ENCODE measurements around the gene ALDH2.

ALDH2 gene

GRCh38 chr12:111788178-111788654 lies 21.5 kb downstream of the ALDH2 start:
- in situ Hi-C loops (cut with HindIII; ENCODE audit: low pct_ligation_motif_present, low sequenced_read_pairs), result no loop called here
- TF ChIP-seq CTCF (IDR thresholded peaks at IDR 0.05; ENCODE audit: low read depth, low read length, missing control alignments), result peak; percentile 47
- Histone ChIP-seq H3K36me3 (replicated peaks) (no peaks in the 10 kb centered on the region), H3K27ac (no peak overlapping the region), H3K27me3 (replicated peaks) (no peaks in the 10 kb centered on the region), H3K4me3 (ENCODE audit: low read depth, low read length) (no peak overlapping the region)
- DNase-seq, result no peak

DNA sequence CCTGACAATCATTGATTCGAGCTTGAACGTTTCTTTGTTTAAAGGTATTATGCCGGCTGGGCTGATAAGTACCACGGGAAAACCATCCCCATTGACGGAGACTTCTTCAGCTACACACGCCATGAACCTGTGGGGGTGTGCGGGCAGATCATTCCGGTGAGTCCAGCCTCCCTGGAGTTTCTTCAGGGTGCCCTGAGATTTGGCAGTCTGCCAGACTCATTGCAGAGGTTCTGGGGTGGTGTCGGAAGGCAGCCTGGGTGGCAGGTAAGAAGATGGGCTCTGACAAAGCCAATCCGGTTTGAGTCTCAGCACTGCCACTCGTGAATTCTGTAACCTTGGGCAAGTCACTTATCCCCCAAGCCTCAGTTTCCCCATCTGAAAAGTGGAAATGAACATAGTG lies 23.0 kb downstream of the ALDH2 start:
- Histone ChIP-seq H3K4me3 (ENCODE audit: low read depth, low read length) (no peak overlapping the region), H3K36me3 (replicated peaks) (no peaks in the 10 kb centered on the region), H3K27me3 (replicated peaks) (no peaks in the 10 kb centered on the region), H3K27ac (no peak overlapping the region)
- TF ChIP-seq CTCF (IDR thresholded peaks at IDR 0.05; ENCODE audit: low read depth, low read length, missing control alignments), result no peak
- in situ Hi-C loops (cut with HindIII; ENCODE audit: low pct_ligation_motif_present, low sequenced_read_pairs), result no loop called here
- no peak for DNase-seq

DNA sequence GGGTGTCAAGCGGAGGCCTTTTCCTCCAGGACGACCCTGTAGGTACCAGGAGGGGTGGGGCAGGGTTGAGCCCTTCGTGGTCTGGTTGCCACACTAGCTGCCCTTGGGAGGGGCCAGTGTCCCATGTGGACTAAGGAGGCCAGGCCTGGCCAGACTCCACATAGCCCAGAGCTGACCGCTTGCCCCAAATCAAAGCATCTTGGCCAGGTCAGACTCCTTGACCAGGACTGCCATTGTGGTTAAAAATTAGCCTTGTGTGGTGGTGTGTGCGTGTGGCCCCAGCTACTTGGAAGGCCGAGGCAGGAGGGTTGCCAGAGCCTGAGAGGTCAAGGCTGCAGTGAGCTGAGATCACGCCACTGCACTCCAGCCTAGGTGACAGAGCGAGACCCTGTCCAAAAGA lies 24.8 kb downstream of the ALDH2 start:
- Histone ChIP-seq H3K36me3 (replicated peaks) (no peaks in the 10 kb centered on the region), H3K27me3 (replicated peaks) (no peaks in the 10 kb centered on the region), H3K4me3 (ENCODE audit: low read depth, low read length) (no peak overlapping the region), H3K27ac (no peak overlapping the region)
- in situ Hi-C loops (cut with HindIII; ENCODE audit: low pct_ligation_motif_present, low sequenced_read_pairs), result no loop called here
- no peak for DNase-seq
- no peak for TF ChIP-seq CTCF (IDR thresholded peaks at IDR 0.05; ENCODE audit: low read depth, low read length, missing control alignments)

- Histone ChIP-seq H3K27ac (no peak overlapping the region), H3K4me3 (ENCODE audit: low read depth, low read length) (no peak overlapping the region), H3K36me3 (replicated peaks) (no peaks in the 10 kb centered on the region), H3K27me3 (replicated peaks) (no peaks in the 10 kb centered on the region)
- no peak for TF ChIP-seq CTCF (IDR thresholded peaks at IDR 0.05; ENCODE audit: low read depth, low read length, missing control alignments)
- in situ Hi-C loops (cut with HindIII; ENCODE audit: low pct_ligation_motif_present, low sequenced_read_pairs), result no loop called here
- peak; percentile 11 for DNase-seq
These were observed 25.6 kb downstream of the ALDH2 start for GRCh38 chr12:111792155-111792855.

DNA sequence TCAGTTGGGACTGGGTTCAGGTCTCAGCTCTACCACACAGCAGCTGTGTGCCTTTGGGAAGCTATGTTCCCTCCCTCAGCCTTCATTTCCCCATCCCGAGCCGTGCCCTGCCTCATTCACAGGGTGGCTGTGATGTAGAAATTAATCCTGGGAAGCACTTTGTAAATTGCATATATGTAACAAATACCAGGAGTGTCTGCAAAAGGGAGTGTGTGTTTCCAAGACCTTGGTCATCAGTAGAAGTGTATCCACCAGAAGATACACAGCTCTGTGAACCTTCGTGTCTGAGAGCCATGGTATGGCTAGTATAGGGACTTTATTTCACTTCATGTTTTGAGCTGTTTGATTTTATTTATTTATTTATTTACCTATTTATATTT lies 26.1 kb downstream of the ALDH2 start:
- in situ Hi-C loops (cut with HindIII; ENCODE audit: low pct_ligation_motif_present, low sequenced_read_pairs), result no loop called here

More for the DNA sequence above, 26.1 kb downstream of the ALDH2 start:
- Histone ChIP-seq H3K27ac (no peak overlapping the region), H3K36me3 (replicated peaks) (no peaks in the 10 kb centered on the region), H3K27me3 (replicated peaks) (no peaks in the 10 kb centered on the region), H3K4me3 (ENCODE audit: low read depth, low read length) (no peak overlapping the region)
- no peak for TF ChIP-seq CTCF (IDR thresholded peaks at IDR 0.05; ENCODE audit: low read depth, low read length, missing control alignments)
- no peak for DNase-seq
